Breast epithelium (tissue), 3 donors: ENCODE data around the gene CLK4.

ENCODE experiments used
- POLR2A ChIP-seq: fragments of 450-650 bp; IDR thresholded peaks from one replicate; pipeline ENCODE4 v1.6.1; 2016; ENCODE audit warnings: antibody characterized with exemption, mild to moderate bottlenecking, moderate library complexity
- TF ChIP-seq, protein P1 (sequence below), 3 donors: fragments of 450-650 bp; IDR thresholded peaks; one replicate each; pipeline ENCODE4 v1.5.1; 2016 to 2017; ENCODE audit warnings: antibody characterized with exemption in 3 of 3, mild to moderate bottlenecking in 3 of 3, moderate library complexity in 3 of 3

DNA sequence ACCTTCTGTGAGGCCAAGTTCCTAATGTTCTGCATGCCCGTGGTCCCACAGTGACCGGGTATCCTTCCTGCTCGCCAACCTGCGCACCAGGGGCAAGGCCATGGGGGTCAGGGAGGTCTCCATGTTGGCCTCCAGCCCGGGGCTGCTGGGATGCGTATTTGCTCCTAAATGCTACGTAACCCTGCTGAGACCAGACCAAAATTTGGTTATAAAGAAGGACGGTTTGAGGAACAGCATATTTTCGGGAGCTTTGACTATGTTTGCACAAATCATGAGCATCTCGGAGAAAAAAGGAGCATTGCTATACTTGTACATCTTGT, 35.7 kb upstream of the CLK4 start:
- TF ChIP-seq, protein P1, sequence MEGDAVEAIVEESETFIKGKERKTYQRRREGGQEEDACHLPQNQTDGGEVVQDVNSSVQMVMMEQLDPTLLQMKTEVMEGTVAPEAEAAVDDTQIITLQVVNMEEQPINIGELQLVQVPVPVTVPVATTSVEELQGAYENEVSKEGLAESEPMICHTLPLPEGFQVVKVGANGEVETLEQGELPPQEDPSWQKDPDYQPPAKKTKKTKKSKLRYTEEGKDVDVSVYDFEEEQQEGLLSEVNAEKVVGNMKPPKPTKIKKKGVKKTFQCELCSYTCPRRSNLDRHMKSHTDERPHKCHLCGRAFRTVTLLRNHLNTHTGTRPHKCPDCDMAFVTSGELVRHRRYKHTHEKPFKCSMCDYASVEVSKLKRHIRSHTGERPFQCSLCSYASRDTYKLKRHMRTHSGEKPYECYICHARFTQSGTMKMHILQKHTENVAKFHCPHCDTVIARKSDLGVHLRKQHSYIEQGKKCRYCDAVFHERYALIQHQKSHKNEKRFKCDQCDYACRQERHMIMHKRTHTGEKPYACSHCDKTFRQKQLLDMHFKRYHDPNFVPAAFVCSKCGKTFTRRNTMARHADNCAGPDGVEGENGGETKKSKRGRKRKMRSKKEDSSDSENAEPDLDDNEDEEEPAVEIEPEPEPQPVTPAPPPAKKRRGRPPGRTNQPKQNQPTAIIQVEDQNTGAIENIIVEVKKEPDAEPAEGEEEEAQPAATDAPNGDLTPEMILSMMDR (IDR thresholded peaks at IDR 0.05) = no peak
- TF ChIP-seq POLR2A = no peak
